ENCODE results near the gene SLC2A9.

DNA sequence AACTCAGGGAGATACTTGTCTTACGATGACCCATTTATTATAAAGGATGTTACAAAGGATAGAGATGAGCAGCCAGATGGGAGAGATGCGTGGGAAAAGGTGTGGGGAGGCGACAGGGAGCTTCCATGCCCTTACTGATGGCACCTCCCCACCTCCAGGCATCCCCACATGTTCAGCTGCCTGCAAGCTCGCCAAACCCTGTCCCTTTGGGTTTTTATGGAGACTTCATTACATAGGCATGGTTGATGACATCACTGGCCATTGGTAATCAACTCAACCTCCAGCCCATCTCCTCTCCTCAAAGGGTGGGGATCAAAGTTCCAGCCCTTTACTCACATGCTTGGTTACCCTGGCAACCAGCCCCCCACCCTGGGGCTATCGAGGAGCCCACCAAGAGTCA, 29.4 kb upstream of the SLC2A9 start:
- TF ChIP-seq POLR2A (IDR thresholded peaks at IDR 0.05; ENCODE audit: low read length) (no peak), GATA1 (IDR thresholded peaks at IDR 0.05; ENCODE audit: low read depth, low read length) (no peak)

Measured in erythroblast (primary cell).